Hepatocyte (in vitro differentiated cells): ENCODE data around the gene SCAMP2. TPM values are rescaled to one million over a fixed set of nuclear protein-coding genes. Genes with fewer than 3 reads are reported as not detected.

Experiments
- DNase-seq: peaks from one replicate; pipeline ENCODE4 v3.0.0-alpha.2; 2016; ENCODE audit warnings: low spot score
- H2AFZ ChIP-seq: fragments of 200-600 bp; sonication (generic); 2 replicates; pipeline ENCODE4 v1.6.0; 2016; ENCODE audit warnings: antibody characterized with exemption, mild to moderate bottlenecking
- H3K27ac ChIP-seq: fragments of 200-600 bp; sonication (generic); 2 replicates; pipeline ENCODE4 v1.5.1; 2016; ENCODE audit warnings: mild to moderate bottlenecking
- H3K27me3 ChIP-seq: fragments of 200-600 bp; sonication (generic); 2 replicates; pipeline ENCODE4 v1.6.1; 2016
- H3K36me3 ChIP-seq: fragments of 200-600 bp; sonication (generic); replicated peaks from 2 replicates; pipeline ENCODE4 v1.5.1; 2016; ENCODE audit warnings: low read depth; ENCODE audit not compliant: insufficient read depth
- H3K4me1 ChIP-seq: fragments of 200-600 bp; sonication (generic); 2 replicates; pipeline ENCODE4 v1.5.1; 2016; ENCODE audit warnings: mild to moderate bottlenecking, moderate library complexity; ENCODE audit not compliant: insufficient read depth
- H3K4me2 ChIP-seq: fragments of 200-600 bp; sonication (generic); 2 replicates; pipeline ENCODE4 v1.6.0; 2016
- H3K4me3 ChIP-seq: fragments of 200-600 bp; sonication (generic); 2 replicates; pipeline ENCODE4 v1.5.1; 2016; ENCODE audit warnings: mild to moderate bottlenecking
- H3K79me2 ChIP-seq: fragments of 200-600 bp; sonication (generic); 2 replicates; pipeline ENCODE4 v1.6.0; 2017; ENCODE audit warnings: mild to moderate bottlenecking
- H3K9me2 ChIP-seq: fragments of 200-600 bp; sonication (generic); replicated peaks from 2 replicates; pipeline ENCODE4 v1.6.0; 2017; ENCODE audit warnings: mild to moderate bottlenecking; ENCODE audit not compliant: insufficient read depth
- H3K9me3 ChIP-seq: fragments of 200-600 bp; sonication (generic); 2 replicates; pipeline ENCODE4 v1.5.1; 2016; ENCODE audit warnings: low read depth, mild to moderate bottlenecking
- H4K20me1 ChIP-seq: fragments of 200-600 bp; sonication (generic); 2 replicates; pipeline ENCODE4 v1.6.0; 2016; ENCODE audit warnings: mild to moderate bottlenecking; ENCODE audit not compliant: insufficient read depth, poor library complexity, severe bottlenecking
- EZH2 ChIP-seq: fragments of 200-600 bp; sonication (generic); IDR thresholded peaks from 2 replicates; pipeline ENCODE4 v1.6.1; 2016; ENCODE audit warnings: antibody characterized with exemption, mild to moderate bottlenecking, borderline replicate concordance
- EZH2phosphoT487 ChIP-seq: fragments of 200-600 bp; sonication (generic); IDR thresholded peaks from one replicate; pipeline ENCODE4 v1.6.1; 2018; ENCODE audit warnings: antibody characterized with exemption, mild to moderate bottlenecking, low read depth, moderate library complexity; ENCODE audit not compliant: unreplicated experiment, severe bottlenecking
- WGBS: methylation state at CpG from one replicate; pipeline ENCODE4 v1.1.6; 2016; ENCODE audit warnings: low lambda C conversion rate; ENCODE audit errors: missing lambda C conversion rate; 5-methylcytosine and 5-hydroxymethylcytosine counted together
- polyA plus RNA-seq: library from polyadenylated mRNA; unstranded; fragments of >200 nt; fragmentation: Nextera tagmentation; extraction: Ambion mirVana; gene quantifications from 2 replicates; pipeline ENCODE4 v1.2.1, GENCODE V29; 2016
- total RNA-seq: library from RNA; depleted of rRNA; stranded (reverse); fragments of >200 nt; gene quantifications from 2 replicates; pipeline ENCODE4 v1.2.3, GENCODE V29; 2014
- TF ChIP-seq, protein P1 (sequence below): fragments of 200-600 bp; sonication (generic); IDR thresholded peaks from 2 replicates; pipeline ENCODE4 v1.5.1; 2016; ENCODE audit warnings: antibody characterized with exemption, mild to moderate bottlenecking; ENCODE audit not compliant: poor library complexity

The SCAMP2 gene
- total and polyA plus RNA-seq, 2 experiments from 2014 or later = 64.0 to 130 TPM

DNA sequence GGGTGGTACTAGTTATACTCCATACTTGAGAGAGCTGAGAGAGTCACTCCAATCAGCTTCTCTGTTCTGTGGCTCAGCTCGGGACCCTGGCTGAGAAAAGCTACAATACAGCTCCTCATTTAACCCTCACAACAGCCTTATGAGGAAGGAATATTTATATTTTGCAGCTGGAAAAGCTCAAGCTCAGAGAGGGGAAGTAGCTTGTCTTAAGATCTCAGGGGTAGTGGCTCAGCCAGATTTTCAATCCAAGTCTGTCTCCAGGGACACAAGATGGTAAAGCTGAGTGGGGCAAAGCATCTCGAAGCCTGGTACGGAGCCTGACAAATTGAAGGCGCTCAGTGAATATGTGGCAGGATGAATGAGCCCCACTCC is 14.8 kb downstream of the SCAMP2 start:
- H3K4me3 ChIP-seq = no peak overlapping the region
- DNase-seq = no peak
- no peak overlapping the region for H3K4me2 ChIP-seq
- no peaks in the 10 kb centered on the region for H3K27me3 ChIP-seq
- no peaks in the 10 kb centered on the region for H3K9me2 ChIP-seq
- peaks cover 11% of the 10 kb centered on the region for H3K4me1 ChIP-seq
- H4K20me1 ChIP-seq = peaks cover 49% of the 10 kb centered on the region
- WGBS = 90% methylated on average over 4 of the region's 4 CpGs
- no peaks in the 10 kb centered on the region for H3K36me3 ChIP-seq
- H2AFZ ChIP-seq = no peak overlapping the region
- H3K27ac ChIP-seq = no peak overlapping the region
- peaks cover 83% of the 10 kb centered on the region for H3K79me2 ChIP-seq
- TF ChIP-seq EZH2 = no peak
- TF ChIP-seq, protein P1, sequence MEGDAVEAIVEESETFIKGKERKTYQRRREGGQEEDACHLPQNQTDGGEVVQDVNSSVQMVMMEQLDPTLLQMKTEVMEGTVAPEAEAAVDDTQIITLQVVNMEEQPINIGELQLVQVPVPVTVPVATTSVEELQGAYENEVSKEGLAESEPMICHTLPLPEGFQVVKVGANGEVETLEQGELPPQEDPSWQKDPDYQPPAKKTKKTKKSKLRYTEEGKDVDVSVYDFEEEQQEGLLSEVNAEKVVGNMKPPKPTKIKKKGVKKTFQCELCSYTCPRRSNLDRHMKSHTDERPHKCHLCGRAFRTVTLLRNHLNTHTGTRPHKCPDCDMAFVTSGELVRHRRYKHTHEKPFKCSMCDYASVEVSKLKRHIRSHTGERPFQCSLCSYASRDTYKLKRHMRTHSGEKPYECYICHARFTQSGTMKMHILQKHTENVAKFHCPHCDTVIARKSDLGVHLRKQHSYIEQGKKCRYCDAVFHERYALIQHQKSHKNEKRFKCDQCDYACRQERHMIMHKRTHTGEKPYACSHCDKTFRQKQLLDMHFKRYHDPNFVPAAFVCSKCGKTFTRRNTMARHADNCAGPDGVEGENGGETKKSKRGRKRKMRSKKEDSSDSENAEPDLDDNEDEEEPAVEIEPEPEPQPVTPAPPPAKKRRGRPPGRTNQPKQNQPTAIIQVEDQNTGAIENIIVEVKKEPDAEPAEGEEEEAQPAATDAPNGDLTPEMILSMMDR = no peak
- no peak for TF ChIP-seq EZH2phosphoT487
- H3K9me3 ChIP-seq = no peaks in the 10 kb centered on the region

DNA sequence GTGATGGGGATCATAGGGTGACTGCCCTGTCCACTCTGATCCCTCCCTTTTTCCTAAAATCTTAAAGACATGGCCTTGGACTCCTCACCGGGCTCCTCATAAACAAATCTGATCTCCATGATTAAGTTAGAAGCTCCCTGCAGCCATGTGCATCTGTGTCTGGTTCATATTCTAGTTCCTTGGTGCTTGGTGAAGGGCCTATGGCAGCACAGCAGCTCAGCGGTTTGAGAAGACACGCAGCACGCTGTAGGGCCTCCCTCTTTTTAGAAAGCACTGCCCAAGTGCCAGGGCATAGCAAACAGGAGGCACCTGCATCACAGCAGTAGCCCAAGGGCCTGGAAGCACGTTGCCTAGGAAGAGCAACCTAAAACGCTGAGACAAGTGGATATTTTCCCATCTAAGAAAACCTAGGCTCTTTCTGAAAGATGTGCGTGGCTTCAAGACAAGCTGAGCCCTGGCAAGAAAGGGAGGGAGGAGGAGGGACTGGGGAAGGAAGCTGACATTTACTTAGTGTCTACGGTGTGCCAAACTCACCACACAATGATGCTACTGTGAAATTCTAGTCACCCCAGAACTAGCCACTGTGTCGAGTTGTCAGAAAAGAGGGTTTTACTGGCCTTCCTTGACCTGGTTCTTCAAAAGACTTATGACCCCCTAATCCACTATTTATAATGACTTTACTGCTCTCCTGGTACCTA is 15.3 kb downstream of the SCAMP2 start:
- TF ChIP-seq, protein P1 = no peak
- TF ChIP-seq EZH2 (no peak), EZH2phosphoT487 (no peak)
- WGBS = 91% methylated on average over 9 of the region's 9 CpGs
- H3K4me1 ChIP-seq = peaks cover 11% of the 10 kb centered on the region
- no peaks in the 10 kb centered on the region for H3K36me3 ChIP-seq
- no peak overlapping the region for H2AFZ ChIP-seq
- H4K20me1 ChIP-seq = peaks cover 49% of the 10 kb centered on the region
- H3K4me2 ChIP-seq = no peak overlapping the region
- no peaks in the 10 kb centered on the region for H3K9me2 ChIP-seq
- no peaks in the 10 kb centered on the region for H3K27me3 ChIP-seq
- H3K4me3 ChIP-seq = no peak overlapping the region
- no peak for DNase-seq
- no peaks in the 10 kb centered on the region for H3K9me3 ChIP-seq
- H3K27ac ChIP-seq = peak overlapping the region; percentile 34
- H3K79me2 ChIP-seq = peaks cover 77% of the 10 kb centered on the region

DNA sequence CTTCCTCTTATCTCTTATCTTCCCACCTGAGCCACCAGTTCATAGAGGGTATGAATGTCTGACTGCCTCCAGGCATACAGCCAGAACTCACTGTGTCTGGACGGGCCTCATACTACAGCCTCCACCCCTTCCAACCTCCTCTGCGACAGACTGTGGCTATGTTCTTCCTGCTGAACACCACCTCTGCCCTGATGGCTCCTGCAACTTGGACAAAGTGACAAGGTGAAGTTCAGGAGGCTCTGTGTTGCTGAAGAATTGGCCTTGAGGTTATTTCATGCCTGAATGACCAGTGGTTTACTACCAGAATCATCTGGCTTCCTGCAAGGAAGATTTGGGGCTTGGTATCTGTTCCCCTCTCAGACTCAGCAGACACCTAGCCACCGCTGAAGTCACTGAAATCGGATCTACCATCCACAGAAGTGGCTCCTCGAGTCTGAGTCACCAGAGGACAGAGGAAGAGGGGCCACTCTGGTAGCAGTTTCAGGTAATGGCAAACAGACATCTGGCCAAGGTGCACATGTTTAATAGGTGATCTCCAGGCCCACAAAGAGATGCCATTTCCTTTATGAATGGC is 16.0 kb downstream of the SCAMP2 start:
- Histone ChIP-seq H3K79me2 (peaks cover 72% of the 10 kb centered on the region), H3K4me3 (no peak overlapping the region), H3K36me3 (no peaks in the 10 kb centered on the region), H3K27ac (peak overlapping the region; percentile 52), H2AFZ (no peak overlapping the region), H3K9me2 (no peaks in the 10 kb centered on the region), H3K9me3 (no peaks in the 10 kb centered on the region), H3K4me2 (no peak overlapping the region), H4K20me1 (peaks cover 45% of the 10 kb centered on the region), H3K27me3 (no peaks in the 10 kb centered on the region), H3K4me1 (peaks cover 11% of the 10 kb centered on the region)
- DNase-seq = no peak
- TF ChIP-seq EZH2phosphoT487 (no peak), EZH2 (no peak)
- TF ChIP-seq, protein P1 = no peak
- 63% methylated on average over 5 of the region's 5 CpGs for WGBS
